Keratinocyte (primary cell): ENCODE data around the gene GOLGA5.

Experiments used
- EZH2 ChIP-seq: IDR thresholded peaks from one replicate; pipeline ENCODE4 v1.6.1; 2012; ENCODE audit warnings: inconsistent platforms, mild to moderate bottlenecking, low read length, moderate library complexity
- TF ChIP-seq, protein P1 (sequence below), 3 experiments: IDR thresholded peaks in 1 of 3; conservative IDR thresholded peaks in 1 of 3; optimal IDR thresholded peaks in 1 of 3; 2 replicates in 2 of 3; 3 replicates in 1 of 3; pipeline versions ENCODE3 to v1.5.1; 2011; ENCODE audit warnings: low read length in 3 of 3, mild to moderate bottlenecking in 3 of 3, moderate library complexity in 2 of 3, control low read depth in 1 of 3, inconsistent platforms in 1 of 3; ENCODE audit not compliant: insufficient read depth in 2 of 3; ENCODE audit errors: extremely low read depth in 1 of 3

GRCh38 chr14:92797935-92798653, 4.0 kb downstream of the GOLGA5 start:
- TF ChIP-seq, protein P1, sequence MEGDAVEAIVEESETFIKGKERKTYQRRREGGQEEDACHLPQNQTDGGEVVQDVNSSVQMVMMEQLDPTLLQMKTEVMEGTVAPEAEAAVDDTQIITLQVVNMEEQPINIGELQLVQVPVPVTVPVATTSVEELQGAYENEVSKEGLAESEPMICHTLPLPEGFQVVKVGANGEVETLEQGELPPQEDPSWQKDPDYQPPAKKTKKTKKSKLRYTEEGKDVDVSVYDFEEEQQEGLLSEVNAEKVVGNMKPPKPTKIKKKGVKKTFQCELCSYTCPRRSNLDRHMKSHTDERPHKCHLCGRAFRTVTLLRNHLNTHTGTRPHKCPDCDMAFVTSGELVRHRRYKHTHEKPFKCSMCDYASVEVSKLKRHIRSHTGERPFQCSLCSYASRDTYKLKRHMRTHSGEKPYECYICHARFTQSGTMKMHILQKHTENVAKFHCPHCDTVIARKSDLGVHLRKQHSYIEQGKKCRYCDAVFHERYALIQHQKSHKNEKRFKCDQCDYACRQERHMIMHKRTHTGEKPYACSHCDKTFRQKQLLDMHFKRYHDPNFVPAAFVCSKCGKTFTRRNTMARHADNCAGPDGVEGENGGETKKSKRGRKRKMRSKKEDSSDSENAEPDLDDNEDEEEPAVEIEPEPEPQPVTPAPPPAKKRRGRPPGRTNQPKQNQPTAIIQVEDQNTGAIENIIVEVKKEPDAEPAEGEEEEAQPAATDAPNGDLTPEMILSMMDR (optimal IDR thresholded peaks at IDR 0.05 in 1 of 3, IDR thresholded peaks at IDR 0.05 in 1 of 3, conservative IDR thresholded peaks at IDR 0.05 in 1 of 3; ENCODE audit: extremely low read depth in 1 of 3, insufficient read depth in 2 of 3, low read length in 3 of 3): no peak
- TF ChIP-seq EZH2: no peak
